H1 (cell line): ENCODE measurements around the gene IKZF3. TPM values are rescaled to one million over a fixed set of nuclear protein-coding genes. Genes with fewer than 3 reads are reported as not detected.

ENCODE experiments used
- CTCF ChIA-PET: fragments of 300-600 bp; sonication (Branson Sonifier 250); formaldehyde crosslinking; loops from one replicate; lab custom pipeline; 2021; ENCODE audit not compliant: partially characterized antibody; lab: Charles Lee
- POLR2A ChIA-PET: fragments of 300-600 bp; sonication (Branson Sonifier 250); formaldehyde crosslinking; loops from one replicate; lab custom pipeline; 2021; ENCODE audit warnings: inconsistent platforms; ENCODE audit not compliant: partially characterized antibody; lab: Charles Lee
- DNase-seq, 2 experiments: peaks; one replicate each; pipeline versions ENCODE4 v3.0.0 to v3.0.0-alpha.2; 2010 to 2022; ENCODE audit warnings: low spot score in 2 of 2, low read depth in 1 of 2, mixed read lengths in 1 of 2
- FAIRE-seq: peaks from 2 replicates; lab custom pipeline; 2011; peaks lifted over from hg19 to GRCh38; lab: Jason Lieb, UNC
- H2AFZ ChIP-seq: 2 replicates; pipeline ENCODE4 v1.8.1; 2012; ENCODE audit warnings: low read length, inconsistent platforms
- H2AK5ac ChIP-seq: 2 replicates; pipeline ENCODE4 v1.6.1; 2013; ENCODE audit warnings: low read depth, low read length
- H2BK120ac ChIP-seq: replicated peaks from 2 replicates; pipeline ENCODE3; 2013; ENCODE audit warnings: low read depth, low read length, inconsistent platforms
- H2BK12ac ChIP-seq: 2 replicates; pipeline ENCODE4 v1.6.1; 2013; ENCODE audit warnings: low read depth, low read length
- H2BK15ac ChIP-seq: 2 replicates; pipeline ENCODE4 v1.6.1; 2013; ENCODE audit warnings: low read length
- H2BK20ac ChIP-seq: 2 replicates; pipeline ENCODE4 v1.6.1; 2013; ENCODE audit warnings: low read length
- H2BK5ac ChIP-seq: 2 replicates; pipeline ENCODE4 v1.6.1; 2013; ENCODE audit warnings: low read depth, low read length
- H3K14ac ChIP-seq: 2 replicates; pipeline ENCODE4 v1.6.1; 2013; ENCODE audit warnings: inconsistent platforms; ENCODE audit not compliant: insufficient read length
- H3K18ac ChIP-seq: 2 replicates; pipeline ENCODE4 v1.6.1; 2013; ENCODE audit warnings: low read length; ENCODE audit errors: extremely low read depth
- H3K23ac ChIP-seq: 2 replicates; pipeline ENCODE4 v1.6.1; 2013; ENCODE audit warnings: inconsistent platforms; ENCODE audit not compliant: insufficient read length
- H3K23me2 ChIP-seq: 2 replicates; pipeline ENCODE4 v1.6.1; 2013; ENCODE audit warnings: low read depth, low read length
- H3K27ac ChIP-seq: 2 replicates; pipeline ENCODE4 v1.6.1; 2011; ENCODE audit warnings: low read depth, low read length, inconsistent platforms
- H3K27me3 ChIP-seq, 4 experiments: replicated peaks in 1 of 4; 1 replicate in 1 of 4; 2 replicates in 3 of 4; pipeline versions ENCODE4 v1.6.1 to v1.8.1; 2011 to 2013; ENCODE audit warnings: low read length in 3 of 4, mild to moderate bottlenecking in 3 of 4, inconsistent platforms in 2 of 4, mixed read lengths in 2 of 4, moderate library complexity in 1 of 4; ENCODE audit not compliant: control insufficient read depth in 3 of 4, insufficient read depth in 3 of 4; ENCODE audit errors: extremely low read depth in 1 of 4
- H3K36me3 ChIP-seq, 4 experiments: 2 replicates each; pipeline versions ENCODE4 v1.6.1 to v1.8.1; 2011 to 2013; ENCODE audit warnings: mild to moderate bottlenecking in 4 of 4, low read length in 3 of 4, moderate library complexity in 2 of 4, control low read depth in 1 of 4, inconsistent platforms in 1 of 4; ENCODE audit not compliant: insufficient read depth in 4 of 4, control insufficient read depth in 2 of 4
- H3K4ac ChIP-seq: replicated peaks from 2 replicates; pipeline ENCODE3; 2013; ENCODE audit warnings: low read length, low read depth, mixed read lengths, inconsistent platforms; ENCODE audit not compliant: insufficient read length
- H3K4me1 ChIP-seq, 4 experiments: replicated peaks in 1 of 4; 1 replicate in 1 of 4; 2 replicates in 3 of 4; pipeline versions ENCODE4 v1.6.1 to v1.8.1; 2011 to 2013; ENCODE audit warnings: low read length in 3 of 4, inconsistent platforms in 2 of 4, mixed read lengths in 1 of 4; ENCODE audit not compliant: insufficient read depth in 4 of 4, control insufficient read depth in 3 of 4
- H3K4me2 ChIP-seq, 2 experiments: 2 replicates each; pipeline versions ENCODE4 v1.6.1 to v1.8.1; 2011 to 2013; ENCODE audit warnings: low read depth in 2 of 2, low read length in 2 of 2, control low read depth in 1 of 2, inconsistent platforms in 1 of 2, mild to moderate bottlenecking in 1 of 2; ENCODE audit not compliant: insufficient read depth in 1 of 2
- H3K4me3 ChIP-seq, 4 experiments: fragments of 200-600, 300-600 bp in 1 of 4; sonication (generic), shearing (Covaris generic), sonication (Bioruptor Twin) in 1 of 4; 2 replicates each; pipeline versions ENCODE4 v1.5.1 to v1.8.1; 2011 to 2016; ENCODE audit warnings: low read length in 4 of 4, low read depth in 3 of 4, control low read depth in 2 of 4, inconsistent platforms in 2 of 4, mild to moderate bottlenecking in 2 of 4, mixed read lengths in 1 of 4, moderate library complexity in 1 of 4; ENCODE audit not compliant: insufficient read depth in 2 of 4; ENCODE audit errors: extremely low read depth in 1 of 4
- H3K56ac ChIP-seq: replicated peaks from 2 replicates; pipeline ENCODE3; 2013; ENCODE audit warnings: low read depth, mild to moderate bottlenecking, mixed read lengths, low read length, inconsistent platforms; ENCODE audit not compliant: insufficient read length
- H3K79me1 ChIP-seq: 2 replicates; pipeline ENCODE4 v1.6.1; 2013; ENCODE audit warnings: low read depth, low read length, control low read depth
- H3K79me2 ChIP-seq, 2 experiments: 2 replicates each; pipeline versions ENCODE4 v1.6.1 to v1.8.1; 2012 to 2013; ENCODE audit warnings: low read length in 2 of 2, mild to moderate bottlenecking in 2 of 2, inconsistent platforms in 1 of 2; ENCODE audit not compliant: insufficient read depth in 2 of 2, control insufficient read depth in 1 of 2
- H3K9ac ChIP-seq, 4 experiments: replicated peaks in 1 of 4; 1 replicate in 1 of 4; 2 replicates in 3 of 4; pipeline versions ENCODE4 v1.6.1 to v1.8.1; 2011 to 2013; ENCODE audit warnings: low read depth in 3 of 4, low read length in 3 of 4, control low read depth in 2 of 4, mild to moderate bottlenecking in 2 of 4, moderate library complexity in 2 of 4, inconsistent platforms in 1 of 4; ENCODE audit errors: extremely low read depth in 1 of 4
- H3K9me3 ChIP-seq, 2 experiments: 2 replicates each; pipeline versions ENCODE4 v1.6.1 to v1.8.1; 2012 to 2013; ENCODE audit warnings: mild to moderate bottlenecking in 2 of 2, moderate library complexity in 2 of 2, control low read depth in 1 of 2, inconsistent platforms in 1 of 2, low read depth in 1 of 2, low read length in 1 of 2, mixed read lengths in 1 of 2; ENCODE audit not compliant: insufficient read depth in 2 of 2
- H4K20me1 ChIP-seq, 2 experiments: replicated peaks in 1 of 2; 2 replicates each; pipeline versions ENCODE3 to v1.8.1; 2011 to 2013; ENCODE audit warnings: inconsistent platforms in 2 of 2, low read length in 2 of 2, mild to moderate bottlenecking in 1 of 2; ENCODE audit not compliant: insufficient read depth in 2 of 2, control insufficient read depth in 1 of 2
- H4K5ac ChIP-seq: 2 replicates; pipeline ENCODE4 v1.6.1; 2013; ENCODE audit warnings: low read length, low read depth, mixed read lengths, inconsistent platforms; ENCODE audit not compliant: insufficient read length
- H4K8ac ChIP-seq: 2 replicates; pipeline ENCODE4 v1.8.0; 2013; ENCODE audit warnings: mild to moderate bottlenecking, moderate library complexity, low read length, inconsistent platforms; ENCODE audit not compliant: insufficient read depth; ENCODE audit errors: extremely low read depth
- H4K91ac ChIP-seq: replicated peaks from 2 replicates; pipeline ENCODE3; 2013; ENCODE audit warnings: low read length, mixed read lengths, inconsistent platforms; ENCODE audit not compliant: insufficient read length
- CBX8 ChIP-seq: fragments of 300-800, 300-1000 bp; sonication (generic); IDR thresholded peaks from 2 replicates; pipeline ENCODE4 v1.7.1; 2016; ENCODE audit warnings: low read depth, low read length, borderline replicate concordance
- CHD1 ChIP-seq: IDR thresholded peaks from 2 replicates; pipeline ENCODE4 v1.6.1; 2012; ENCODE audit warnings: low read depth, low read length, improper control_type of control experiment
- EGR1 ChIP-seq: IDR thresholded peaks from 2 replicates; pipeline ENCODE4 v1.6.1; 2011; ENCODE audit warnings: low read depth, low read length, borderline replicate concordance
- EP300 ChIP-seq, 2 experiments: IDR thresholded peaks; 1 replicate in 1 of 2; 2 replicates in 1 of 2; pipeline ENCODE4 v1.6.1; 2011 to 2012; ENCODE audit warnings: low read depth in 2 of 2, low read length in 2 of 2, mild to moderate bottlenecking in 2 of 2, borderline replicate concordance in 1 of 2, inconsistent platforms in 1 of 2, moderate library complexity in 1 of 2
- JUN ChIP-seq: IDR thresholded peaks from 2 replicates; pipeline ENCODE4 v1.6.1; 2011; ENCODE audit warnings: low read depth, mild to moderate bottlenecking, improper control_type of control experiment, low read length
- KDM1A ChIP-seq: fragments of 200-600, 300-600 bp; sonication (generic); IDR thresholded peaks from 2 replicates; pipeline ENCODE4 v1.7.1; 2016; ENCODE audit warnings: mild to moderate bottlenecking, low read length, borderline replicate concordance
- MAFK ChIP-seq: IDR thresholded peaks from 2 replicates; pipeline ENCODE4 v1.6.1; 2012; ENCODE audit warnings: low read depth, mild to moderate bottlenecking, improper control_type of control experiment, low read length
- POLR2A ChIP-seq, 2 experiments: IDR thresholded peaks; 1 replicate in 1 of 2; 2 replicates in 1 of 2; pipeline ENCODE4 v1.6.1; 2011; ENCODE audit warnings: low read depth in 2 of 2, low read length in 2 of 2, mild to moderate bottlenecking in 2 of 2; ENCODE audit errors: control extremely low read depth in 1 of 2
- RXRA ChIP-seq: IDR thresholded peaks from 2 replicates; pipeline ENCODE4 v1.6.1; 2011; ENCODE audit warnings: low read depth, mild to moderate bottlenecking, low read length, moderate library complexity; ENCODE audit not compliant: insufficient read depth
- SAP30 ChIP-seq: fragments of 300-600 bp; sonication (generic); IDR thresholded peaks from 2 replicates; pipeline ENCODE4 v1.7.1; 2012; ENCODE audit warnings: low read length, moderate library complexity, mild to moderate bottlenecking, inconsistent platforms; ENCODE audit not compliant: insufficient read depth, insufficient replicate concordance
- SIX5 ChIP-seq: IDR thresholded peaks from 2 replicates; pipeline ENCODE4 v1.6.1; 2011; ENCODE audit warnings: mild to moderate bottlenecking, low read depth, low read length
- SP4 ChIP-seq: IDR thresholded peaks from 2 replicates; pipeline ENCODE4 v1.6.1; 2012; ENCODE audit warnings: low read length, inconsistent platforms
- ZNF274 ChIP-seq: IDR thresholded peaks from 2 replicates; pipeline ENCODE4 v1.7.0; 2012; ENCODE audit warnings: low read length, borderline replicate concordance; ENCODE audit errors: extremely low read depth
- WGBS, 2 experiments: shearing (Covaris generic) in 1 of 2; methylation state at CpG; one replicate each; pipeline versions ENCODE4 v1.1.6 to v1.1.7; 2013 to 2015; ENCODE audit warnings: low lambda C conversion rate in 2 of 2, mixed read lengths in 2 of 2, inconsistent platforms in 1 of 2, low coverage in 1 of 2, missing lambda C conversion rate in 1 of 2; ENCODE audit not compliant: insufficient replicate concordance in 2 of 2, insufficient coverage in 1 of 2, insufficient read length in 1 of 2; ENCODE audit errors: extremely low coverage in 1 of 2, missing lambda C conversion rate in 1 of 2; 5-methylcytosine and 5-hydroxymethylcytosine counted together
- polyA plus RNA-seq, 7 experiments: library from polyadenylated mRNA; depleted of rRNA in 3 of 7; stranded (reverse) in 5 of 7; unstranded in 2 of 7; fragments of >200 nt in 5 of 7; fragments of 200-250 nt in 2 of 7; gene quantifications; 1 replicate in 5 of 7; 2 replicates in 1 of 7; 4 replicates in 1 of 7; pipeline versions ENCODE4 v1.2.1 to v1.2.3, GENCODE V29; 2011 to 2013; ENCODE audit warnings: missing spikeins in 2 of 7, mixed read lengths in 2 of 7
- total RNA-seq: library from RNA; stranded (reverse); fragmentation: NEBNext Ultra II Directional; extraction: Animal tissue kit (Norgen Biotek cat#: 25700); gene quantifications from 2 replicates; pipeline ENCODE4 v1.2.1, GENCODE V29; 2021

Gene IKZF3
- total and polyA plus RNA-seq, 2 of the 8 experiments (the other 6 are each of a cell fraction or from before 2014, with no cell fraction given) = 0.23 to 0.56 TPM

DNA sequence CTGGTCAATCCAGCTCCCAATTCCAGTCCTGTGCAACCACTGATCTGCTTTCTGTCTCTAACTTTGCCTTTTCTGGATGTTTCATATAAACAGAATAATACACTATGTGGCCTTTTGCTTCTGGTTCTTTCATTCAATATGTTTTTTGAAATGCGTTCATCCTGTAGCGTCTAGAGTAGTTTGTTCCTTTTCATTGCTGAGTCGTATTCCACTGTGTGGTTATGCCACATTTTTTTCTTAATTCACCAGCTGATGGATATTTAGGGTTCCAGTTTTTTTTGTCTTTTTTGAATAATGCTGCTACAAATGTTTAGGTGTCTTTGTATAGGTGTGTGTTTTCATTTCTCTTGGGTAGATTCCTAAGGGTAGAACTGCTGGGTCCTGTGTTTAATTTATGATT is 131.5 kb downstream of the IKZF3 start:
- 93% methylated on average over 3 of the region's 3 CpGs; no CpG with 5 or more reads in 1 of the 2 experiments for WGBS, 2 experiments
- TF ChIP-seq MAFK (no peak), ZNF274 (no peak), SP4 (no peak), CHD1 (no peak), EGR1 (no peak), KDM1A (no peak), RXRA (no peak), EP300 (IDR thresholded peaks at IDR 0.05; ENCODE audit: borderline replicate concordance in 1 of 2, low read depth in 2 of 2, low read length in 2 of 2) (no peak), SAP30 (no peak), SIX5 (no peak), POLR2A (IDR thresholded peaks at IDR 0.05; ENCODE audit: control extremely low read depth in 1 of 2, low read depth in 2 of 2, low read length in 2 of 2) (no peak), JUN (no peak), CBX8 (no peak)

More for the DNA sequence above, 131.5 kb downstream of the IKZF3 start:
- Histone ChIP-seq H2BK5ac (no peak overlapping the region), H3K27ac (no peak overlapping the region), H3K4me3 (no peak overlapping the region), H3K9me3 (no peaks in the 10 kb centered on the region), H3K79me2 (no peaks in the 10 kb centered on the region), H3K36me3 (peaks cover 0 to 11% (median 8%) of the 10 kb centered on the region in 4 experiments; a peak in 6 of 8 replicates), H2BK120ac (no peak overlapping the region), H4K8ac (no peak overlapping the region), H3K4me2 (no peak overlapping the region), H3K4me1 (peaks cover 0 to 11% (median 3%) of the 10 kb centered on the region in 4 experiments; a peak in 6 of 7 replicates), H3K79me1 (no peaks in the 10 kb centered on the region), H3K14ac (no peak overlapping the region), H3K18ac (no peak overlapping the region), H3K27me3 (no peaks in the 10 kb centered on the region), H3K4ac (no peak overlapping the region), H3K56ac (no peak overlapping the region), H3K9ac (no peak overlapping the region), H4K20me1 (peaks cover 3 to 4% of the 10 kb centered on the region in 2 experiments), H2AFZ (no peak overlapping the region), H2BK12ac (no peak overlapping the region), H2BK15ac (no peak overlapping the region), H2AK5ac (no peak overlapping the region), H3K23ac (no peak overlapping the region), H4K5ac (no peak overlapping the region), H2BK20ac (no peak overlapping the region), H4K91ac (no peak overlapping the region), H3K23me2 (peaks cover 5% of the 10 kb centered on the region; the same call in 1 of the 2 replicates)
- DNase-seq = no peak
- POLR2A ChIA-PET = interaction anchor here (0.7 to 5.4 kb wide), 4 partner anchors 9 to 305 kb away, joined by 3 to 54 read pairs (median 4); partner anchors contain the start of gene PGAP3
- no peak for FAIRE-seq
- CTCF ChIA-PET = interaction anchor here (0.6 to 5.3 kb wide), 8 partner anchors 21 to 800 kb away, joined by 3 to 50 read pairs (median 3); no protein-coding TSS in a partner anchor
